H9 (cell line): ENCODE data around the gene FASLG. TPM values are rescaled to one million over a fixed set of nuclear protein-coding genes. Genes with fewer than 3 reads are reported as not detected.

Experiments used
- DNase-seq: peaks from one replicate; pipeline ENCODE4 v3.0.0-alpha.2; 2017
- H2AFZ ChIP-seq: one replicate; pipeline ENCODE4 v1.6.1; 2013; ENCODE audit warnings: mild to moderate bottlenecking, low read length, control low read depth, moderate library complexity
- H2AK5ac ChIP-seq: 2 replicates; pipeline ENCODE4 v1.6.1; 2013; ENCODE audit warnings: low read length, control low read depth, mixed read lengths; ENCODE audit not compliant: insufficient read length
- H2BK120ac ChIP-seq: one replicate; pipeline ENCODE4 v1.6.1; 2013; ENCODE audit warnings: low read depth, mild to moderate bottlenecking, low read length, control low read depth, inconsistent platforms; ENCODE audit not compliant: poor library complexity, severe bottlenecking
- H2BK12ac ChIP-seq: 2 replicates; pipeline ENCODE4 v1.6.1; 2013; ENCODE audit warnings: low read length, control low read depth, mixed read lengths, low read depth; ENCODE audit not compliant: insufficient read length
- H2BK15ac ChIP-seq: 2 replicates; pipeline ENCODE4 v1.6.1; 2013; ENCODE audit warnings: low read depth, low read length, control low read depth
- H2BK20ac ChIP-seq: one replicate; pipeline ENCODE4 v1.6.1; 2013; ENCODE audit warnings: low read depth, mild to moderate bottlenecking, low read length, control low read depth, inconsistent platforms; ENCODE audit not compliant: poor library complexity, severe bottlenecking
- H2BK5ac ChIP-seq: 2 replicates; pipeline ENCODE4 v1.6.1; 2013; ENCODE audit warnings: low read length, control low read depth, mixed read lengths; ENCODE audit not compliant: insufficient read length
- H3K14ac ChIP-seq: 2 replicates; pipeline ENCODE4 v1.6.1; 2013; ENCODE audit warnings: low read length, control low read depth; ENCODE audit not compliant: insufficient read depth
- H3K18ac ChIP-seq: 2 replicates; pipeline ENCODE4 v1.6.1; 2013; ENCODE audit warnings: low read depth, mild to moderate bottlenecking, mixed read lengths, low read length, control low read depth; ENCODE audit not compliant: insufficient read length
- H3K23ac ChIP-seq: 2 replicates; pipeline ENCODE4 v1.6.1; 2013; ENCODE audit warnings: low read length, control low read depth, mixed read lengths, low read depth; ENCODE audit not compliant: insufficient read length
- H3K23me2 ChIP-seq: 2 replicates; pipeline ENCODE4 v1.6.1; 2013; ENCODE audit warnings: low read depth, mild to moderate bottlenecking, mixed read lengths, low read length, control low read depth; ENCODE audit not compliant: insufficient read length, poor library complexity, severe bottlenecking
- H3K27ac ChIP-seq: 2 replicates; pipeline ENCODE4 v1.5.1; 2013; ENCODE audit warnings: low read length, control low read depth, mixed read lengths, low read depth; ENCODE audit not compliant: insufficient read length
- H3K27me3 ChIP-seq: 2 replicates; pipeline ENCODE4 v1.6.1; 2013; ENCODE audit warnings: low read length, control low read depth, inconsistent platforms; ENCODE audit not compliant: insufficient read depth
- H3K4ac ChIP-seq: 2 replicates; pipeline ENCODE4 v1.6.1; 2013; ENCODE audit warnings: low read depth, mild to moderate bottlenecking, control low read depth, inconsistent platforms, low read length, moderate library complexity
- H3K4me1 ChIP-seq: 2 replicates; pipeline ENCODE4 v1.6.1; 2013; ENCODE audit warnings: low read length, control low read depth, inconsistent platforms; ENCODE audit not compliant: insufficient read depth
- H3K4me2 ChIP-seq: 2 replicates; pipeline ENCODE4 v1.6.1; 2013; ENCODE audit warnings: low read length, control low read depth, mixed read lengths; ENCODE audit not compliant: insufficient read length, insufficient read depth
- H3K56ac ChIP-seq: 2 replicates; pipeline ENCODE4 v1.6.1; 2013; ENCODE audit warnings: low read depth, mild to moderate bottlenecking, mixed read lengths, low read length, control low read depth; ENCODE audit not compliant: insufficient read length
- H3K79me1 ChIP-seq: 2 replicates; pipeline ENCODE4 v1.6.1; 2013; ENCODE audit warnings: low read depth, mild to moderate bottlenecking, moderate library complexity, low read length, control low read depth, inconsistent platforms; ENCODE audit not compliant: insufficient read depth, poor library complexity, severe bottlenecking
- H3K79me2 ChIP-seq: 2 replicates; pipeline ENCODE4 v1.6.1; 2013; ENCODE audit warnings: low read length, control low read depth, inconsistent platforms; ENCODE audit not compliant: insufficient read depth
- H3K9ac ChIP-seq: 2 replicates; pipeline ENCODE4 v1.6.1; 2013; ENCODE audit warnings: low read length, control low read depth, mixed read lengths; ENCODE audit not compliant: insufficient read length; ENCODE audit errors: extremely low read depth
- H3K9me3 ChIP-seq: one replicate; pipeline ENCODE4 v1.6.1; 2013; ENCODE audit warnings: low read depth, low read length, inconsistent platforms; ENCODE audit not compliant: control insufficient read depth
- H3T11ph ChIP-seq: one replicate; pipeline ENCODE4 v1.6.1; 2013; ENCODE audit warnings: mild to moderate bottlenecking, low read length, control low read depth, inconsistent platforms
- H4K20me1 ChIP-seq: one replicate; pipeline ENCODE4 v1.6.1; 2013; ENCODE audit not compliant: control insufficient read depth, insufficient read length, insufficient read depth
- H4K5ac ChIP-seq: 2 replicates; pipeline ENCODE4 v1.6.1; 2013; ENCODE audit warnings: low read depth, mild to moderate bottlenecking, mixed read lengths, low read length, control low read depth; ENCODE audit not compliant: insufficient read length
- H4K8ac ChIP-seq: replicated peaks from 2 replicates; pipeline ENCODE4 v1.6.1; 2013; ENCODE audit warnings: low read length, control low read depth, mixed read lengths, low read depth; ENCODE audit not compliant: insufficient read length
- H4K91ac ChIP-seq: 2 replicates; pipeline ENCODE4 v1.6.1; 2013; ENCODE audit warnings: low read depth, mild to moderate bottlenecking, moderate library complexity, mixed read lengths, low read length, control low read depth; ENCODE audit not compliant: insufficient read length
- H3K27ac Mint-ChIP-seq, 3 experiments: 2 replicates in 2 of 3; 3 replicates in 1 of 3; pipeline ENCODE4 v1.8.0; 2020 to 2021; ENCODE audit warnings: mixed read lengths in 3 of 3, mild to moderate bottlenecking in 1 of 3, moderate library complexity in 1 of 3
- H3K27me3 Mint-ChIP-seq: 2 replicates; pipeline ENCODE4 v1.8.0; 2021; ENCODE audit warnings: low read depth, mild to moderate bottlenecking, moderate library complexity, mixed read lengths
- H3K36me3 Mint-ChIP-seq, 3 experiments: 2 replicates in 2 of 3; 3 replicates in 1 of 3; pipeline ENCODE4 v1.8.0; 2020 to 2021; ENCODE audit warnings: low read depth in 3 of 3, mixed read lengths in 3 of 3; ENCODE audit not compliant: insufficient read depth in 1 of 3
- H3K4me1 Mint-ChIP-seq, 2 experiments: 2 replicates each; pipeline ENCODE4 v1.8.0; 2020; ENCODE audit warnings: mixed read lengths in 2 of 2
- H3K4me3 Mint-ChIP-seq, 2 experiments: 2 replicates in 1 of 2; 3 replicates in 1 of 2; pipeline ENCODE4 v1.8.0; 2020 to 2021; ENCODE audit warnings: mild to moderate bottlenecking in 2 of 2, mixed read lengths in 2 of 2, moderate library complexity in 1 of 2
- H3K9me3 Mint-ChIP-seq, 2 experiments: 2 replicates in 1 of 2; 3 replicates in 1 of 2; pipeline ENCODE4 v1.8.0; 2020; ENCODE audit warnings: mild to moderate bottlenecking in 2 of 2, mixed read lengths in 2 of 2, moderate library complexity in 1 of 2
- WGBS: extraction: QIAGEN DNeasy Blood & Tissue Kit; methylation state at CpG from one replicate; pipeline ENCODE4 v1.1.7; 2013; ENCODE audit warnings: missing lambda C conversion rate, low lambda C conversion rate, mixed read lengths; ENCODE audit not compliant: insufficient read length; ENCODE audit errors: extremely low coverage; 5-methylcytosine and 5-hydroxymethylcytosine counted together
- total RNA-seq: library from RNA; stranded (reverse); gene quantifications from 2 replicates; pipeline ENCODE4 v1.2.1, GENCODE V29; 2021
- TF ChIP-seq, protein P1 (sequence below): fragments of 200-600 bp; sonication (generic); conservative IDR thresholded peaks from 3 replicates; pipeline ENCODE4 v1.8.0; 2021; ENCODE audit warnings: antibody characterized with exemption, mild to moderate bottlenecking

Gene FASLG
- total RNA-seq, 1 experiment from 2014 or later, result not detected

DNA sequence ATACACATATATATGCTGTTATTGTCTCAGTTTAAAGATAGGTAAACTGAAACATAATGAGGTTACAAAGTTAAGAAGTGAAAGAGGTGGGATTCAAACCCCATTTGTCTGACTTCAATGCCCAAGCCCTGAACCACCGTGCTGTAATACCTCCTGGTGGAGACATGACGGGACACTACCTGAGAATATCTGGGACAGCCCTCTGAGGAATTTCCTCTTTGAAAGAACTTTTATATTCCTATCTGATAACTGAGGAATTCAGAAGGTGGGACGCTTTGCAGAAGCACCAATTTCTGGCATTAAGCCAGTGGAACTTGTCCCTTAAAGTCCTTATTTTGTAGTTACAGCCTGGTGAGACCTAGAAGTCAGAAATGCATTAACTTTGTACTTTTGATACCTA is 32.1 kb upstream of the FASLG start:
- no peak overlapping the region for H3K4me3 Mint-ChIP-seq
- H3K23me2 ChIP-seq, result no peaks in the 10 kb centered on the region
- peaks cover 17 to 27% of the 10 kb centered on the region in 2 experiments for H3K9me3 Mint-ChIP-seq
- H3K4me1 Mint-ChIP-seq, result no peaks in the 10 kb centered on the region
- no peak overlapping the region for H2BK15ac ChIP-seq
- no peak overlapping the region for H4K91ac ChIP-seq
- no peak overlapping the region for H3T11ph ChIP-seq
- no peak overlapping the region for H3K27ac ChIP-seq
- no peak overlapping the region for H3K4ac ChIP-seq
- no peak overlapping the region for H2BK20ac ChIP-seq
- no peaks in the 10 kb centered on the region for H3K79me1 ChIP-seq
- H2BK120ac ChIP-seq, result no peak overlapping the region
- peaks cover 2 to 15% (median 5%) of the 10 kb centered on the region in 3 experiments; a peak in 5 of 7 replicates for H3K36me3 Mint-ChIP-seq
- no peaks in the 10 kb centered on the region for H3K79me2 ChIP-seq
- no peak overlapping the region for H2BK5ac ChIP-seq
- peaks cover 6% of the 10 kb centered on the region for H3K9me3 ChIP-seq
- H2BK12ac ChIP-seq, result no peak overlapping the region
- H3K56ac ChIP-seq, result no peak overlapping the region
- H3K27me3 Mint-ChIP-seq, result no peaks in the 10 kb centered on the region; the same call in 1 of the 2 replicates
- TF ChIP-seq, protein P1, sequence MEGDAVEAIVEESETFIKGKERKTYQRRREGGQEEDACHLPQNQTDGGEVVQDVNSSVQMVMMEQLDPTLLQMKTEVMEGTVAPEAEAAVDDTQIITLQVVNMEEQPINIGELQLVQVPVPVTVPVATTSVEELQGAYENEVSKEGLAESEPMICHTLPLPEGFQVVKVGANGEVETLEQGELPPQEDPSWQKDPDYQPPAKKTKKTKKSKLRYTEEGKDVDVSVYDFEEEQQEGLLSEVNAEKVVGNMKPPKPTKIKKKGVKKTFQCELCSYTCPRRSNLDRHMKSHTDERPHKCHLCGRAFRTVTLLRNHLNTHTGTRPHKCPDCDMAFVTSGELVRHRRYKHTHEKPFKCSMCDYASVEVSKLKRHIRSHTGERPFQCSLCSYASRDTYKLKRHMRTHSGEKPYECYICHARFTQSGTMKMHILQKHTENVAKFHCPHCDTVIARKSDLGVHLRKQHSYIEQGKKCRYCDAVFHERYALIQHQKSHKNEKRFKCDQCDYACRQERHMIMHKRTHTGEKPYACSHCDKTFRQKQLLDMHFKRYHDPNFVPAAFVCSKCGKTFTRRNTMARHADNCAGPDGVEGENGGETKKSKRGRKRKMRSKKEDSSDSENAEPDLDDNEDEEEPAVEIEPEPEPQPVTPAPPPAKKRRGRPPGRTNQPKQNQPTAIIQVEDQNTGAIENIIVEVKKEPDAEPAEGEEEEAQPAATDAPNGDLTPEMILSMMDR, result no peak
- H4K5ac ChIP-seq, result no peak overlapping the region
- DNase-seq, result no peak
- no CpG with 5 or more reads among the region's 3 CpGs for WGBS
- no peak overlapping the region for H3K14ac ChIP-seq
- H3K23ac ChIP-seq, result no peak overlapping the region
- H4K8ac ChIP-seq, result no peak overlapping the region
- no peaks in the 10 kb centered on the region for H4K20me1 ChIP-seq
- no peak overlapping the region for H3K4me2 ChIP-seq
- no peak overlapping the region for H3K27ac Mint-ChIP-seq
- no peak overlapping the region for H2AFZ ChIP-seq
- no peaks in the 10 kb centered on the region for H3K27me3 ChIP-seq
- H2AK5ac ChIP-seq, result no peak overlapping the region
- H3K4me1 ChIP-seq, result no peaks in the 10 kb centered on the region
- H3K9ac ChIP-seq, result no peak overlapping the region
- no peak overlapping the region for H3K18ac ChIP-seq
